NOMO-1 treated with dmso at 0.1 percent for 144 hours (cell line): ENCODE measurements around the gene TGIF2.
A peak's percentile ranks its signal among the peaks of the same experiment; 100 is the strongest.

Source experiments
- DNase-seq: peaks from one replicate; lab custom pipeline; 2025; ENCODE audit not compliant: unreplicated experiment; lab: John Stamatoyannopoulos, UW

TGIF2 gene

DNA sequence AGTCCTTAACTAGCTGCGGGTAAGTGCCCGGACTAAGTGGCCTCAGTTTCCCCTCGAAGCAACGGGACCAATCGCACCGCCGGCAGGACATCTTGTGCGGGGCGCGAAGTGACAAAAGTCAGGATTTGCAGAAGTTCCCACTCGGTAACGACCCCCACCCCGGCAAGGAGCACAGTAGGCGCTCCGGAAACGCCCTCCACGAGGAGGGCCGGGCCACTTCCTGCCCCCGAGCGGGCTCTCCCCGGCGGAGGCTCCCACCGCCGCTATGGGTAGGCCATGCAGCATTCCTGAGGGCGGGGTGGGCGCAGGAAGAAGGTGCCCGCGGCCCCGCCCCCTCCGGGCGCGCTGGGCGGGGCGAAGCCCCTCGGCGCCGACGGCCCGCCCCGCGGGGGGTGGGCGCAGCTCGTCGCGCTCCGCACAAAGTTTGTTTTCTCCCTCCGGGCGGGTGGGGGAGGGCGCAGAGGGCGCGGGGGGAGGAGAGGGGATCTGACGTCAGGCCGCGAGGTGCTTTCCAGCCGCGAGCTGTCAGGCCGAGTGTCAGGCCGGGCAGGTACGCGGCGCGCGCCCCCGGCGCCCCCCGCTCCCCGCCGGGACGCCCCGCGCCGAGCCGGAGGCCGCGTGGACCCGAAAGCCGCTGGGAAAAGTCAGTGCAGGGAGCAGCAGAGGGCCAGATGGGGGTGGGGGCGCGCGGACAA, at the start of gene TGIF2:
Gene TGIF2, plus strand, starts transcription at position 495 of the 695 bp plus-strand sequence. CDS start 5,178 bp downstream, outside the sequence.
- DNase-seq: peak; percentile 68

DNA sequence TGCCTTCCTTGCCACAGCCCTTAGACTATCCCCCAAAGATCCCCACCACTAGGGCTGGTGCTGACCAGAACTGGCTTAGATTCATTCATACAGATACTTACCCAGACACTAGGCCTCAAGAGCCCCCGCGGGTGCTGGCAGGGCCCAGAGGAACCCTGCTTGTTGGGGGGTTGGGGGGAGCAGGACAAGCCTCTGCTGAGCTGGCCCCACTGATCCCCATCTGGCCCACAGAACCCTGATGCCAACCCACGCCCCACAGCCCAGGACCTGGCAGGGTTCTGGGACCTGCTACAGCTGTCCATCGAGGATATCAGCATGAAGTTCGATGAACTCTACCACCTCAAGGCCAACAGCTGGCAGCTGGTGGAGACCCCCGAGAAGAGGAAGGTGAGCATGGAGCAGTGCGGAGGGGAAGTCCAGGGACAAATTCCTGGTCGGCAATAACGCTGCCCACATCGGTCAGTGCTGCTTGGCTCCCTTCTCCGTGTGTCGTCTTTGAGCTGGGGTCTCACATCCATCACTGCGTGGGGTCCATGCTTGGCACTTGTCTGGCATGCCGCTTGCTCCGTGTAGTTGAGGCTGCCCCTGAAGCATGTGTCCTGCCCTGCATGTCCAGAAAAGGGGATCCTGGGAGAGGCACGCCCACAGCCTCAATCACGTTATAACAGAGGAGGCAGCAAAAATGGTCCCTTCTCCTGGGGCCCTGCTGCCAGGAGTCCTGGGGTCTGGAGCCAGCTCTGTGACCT, 47.6 kb upstream of the TGIF2 start:
- no peak for DNase-seq

DNA sequence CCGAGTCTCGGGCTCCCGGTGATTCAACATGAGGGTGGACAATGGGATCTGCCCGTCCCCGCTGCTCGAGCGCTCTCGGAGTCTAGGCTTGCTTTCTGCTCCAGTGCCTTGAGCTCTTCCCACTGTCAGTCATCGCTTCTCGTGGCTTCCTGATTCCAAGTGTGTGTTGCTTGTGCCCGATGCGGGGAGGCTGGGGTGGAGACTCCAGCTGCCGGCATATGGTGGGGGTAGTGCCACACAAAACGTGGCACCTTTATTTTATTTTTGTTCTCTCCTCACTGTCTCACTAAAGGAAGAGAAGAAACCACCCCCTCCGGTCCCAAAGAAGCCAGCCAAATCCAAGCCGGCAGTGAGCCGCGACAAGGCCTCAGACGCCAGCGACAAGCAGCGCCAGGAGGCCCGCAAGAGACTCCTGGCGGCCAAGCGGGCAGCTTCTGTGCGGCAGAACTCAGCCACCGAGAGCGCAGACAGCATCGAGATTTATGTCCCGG, 46.8 kb upstream of the TGIF2 start:
- no peak for DNase-seq

DNA sequence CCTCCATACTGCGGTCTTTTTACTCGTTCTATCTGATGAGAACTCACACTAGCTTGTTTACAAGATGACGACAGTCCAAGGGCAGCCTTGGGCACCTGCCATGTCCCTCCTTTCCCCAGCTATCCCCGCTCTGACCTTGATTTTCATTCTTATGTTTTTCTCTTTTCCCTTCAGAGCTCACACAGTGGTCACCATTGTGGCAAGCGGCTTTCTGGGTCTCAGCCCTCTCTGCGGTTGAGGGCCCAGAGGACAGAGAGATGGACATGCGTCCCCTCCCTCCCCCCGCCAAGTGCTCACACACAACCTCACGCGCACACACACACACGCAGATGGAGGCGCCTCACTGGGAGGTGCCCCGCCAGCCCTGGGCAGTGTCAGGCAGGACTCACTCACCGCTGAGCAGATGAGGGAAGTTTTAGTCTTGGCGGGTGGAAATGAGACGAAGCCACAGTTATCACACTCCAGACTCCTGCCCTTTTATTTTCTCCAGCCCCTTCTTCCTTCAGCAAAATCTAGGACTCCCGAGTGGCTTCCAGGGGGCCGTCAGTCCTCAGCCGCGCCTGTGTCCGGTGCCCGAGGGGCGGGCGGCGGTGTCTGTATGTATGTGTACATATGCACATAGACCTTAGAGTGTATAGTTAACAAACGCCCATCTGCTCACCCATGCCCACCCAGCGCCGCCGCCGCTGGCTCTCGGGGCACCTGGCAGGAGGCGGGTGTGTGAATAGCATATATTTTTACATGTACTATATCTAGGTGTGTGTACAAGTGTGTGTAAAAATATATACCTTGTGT, 45.9 kb upstream of the TGIF2 start:
- no peak for DNase-seq

DNA sequence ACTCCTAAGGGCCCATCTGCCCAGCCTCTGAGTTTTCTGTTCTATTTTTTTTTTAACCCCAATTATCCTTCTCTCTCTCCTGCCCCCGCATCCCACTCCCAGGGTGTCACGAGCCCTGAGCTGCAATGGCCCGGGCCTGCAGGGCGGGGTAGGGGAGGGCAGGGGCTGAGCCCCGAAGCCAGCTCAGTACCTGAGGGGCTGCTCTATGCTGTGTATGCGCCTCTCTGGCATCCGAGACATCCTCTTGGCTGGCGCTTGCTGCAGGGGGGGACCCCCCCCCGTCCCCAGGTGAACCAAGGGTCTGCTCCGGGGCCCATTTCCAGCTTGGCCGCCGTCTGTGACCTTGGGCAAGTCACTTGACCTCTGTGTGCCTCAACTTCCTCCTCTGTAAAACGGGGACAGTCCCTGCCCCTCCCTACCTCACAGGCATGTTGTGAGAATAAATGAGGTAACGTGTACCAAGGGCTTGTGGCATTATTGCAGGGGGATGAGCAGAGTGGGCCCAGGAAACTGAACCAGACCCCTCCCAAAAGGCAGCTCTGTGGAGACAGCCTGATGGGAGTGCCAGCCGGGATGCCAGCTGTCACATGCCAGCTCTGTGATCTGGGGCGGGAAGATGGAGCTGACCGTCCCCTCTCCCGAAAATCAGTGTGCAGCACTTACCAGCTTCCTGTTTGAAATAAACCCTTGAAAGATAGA, 45.1 kb upstream of the TGIF2 start:
- DNase-seq: no peak

DNA sequence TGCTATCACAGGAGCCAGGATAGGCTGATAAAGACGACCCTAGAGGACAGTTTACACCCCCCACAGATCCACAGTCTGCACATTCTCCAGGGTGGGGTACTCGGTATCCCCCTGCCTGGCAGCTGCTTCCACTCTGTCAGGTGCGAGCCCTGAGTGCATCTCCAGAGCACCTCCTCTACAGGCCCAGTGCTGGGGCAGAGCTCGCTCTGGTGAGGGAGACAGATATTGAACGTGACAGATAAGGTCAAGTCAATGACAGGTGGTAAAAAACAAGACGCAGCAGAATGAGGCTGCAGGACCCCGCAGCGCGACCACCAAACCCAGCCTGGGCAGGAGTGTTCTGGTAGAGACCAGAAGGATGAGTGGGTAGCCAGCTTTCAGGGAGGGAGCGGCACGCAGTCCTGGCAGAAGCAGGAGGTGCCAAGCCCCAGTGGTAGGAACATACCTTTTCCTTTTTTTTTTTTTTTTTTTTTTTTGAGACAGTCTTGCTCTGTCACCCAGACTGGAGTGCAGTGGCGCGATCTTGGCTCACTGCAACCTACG, 44.5 kb upstream of the TGIF2 start:
- no peak for DNase-seq

DNA sequence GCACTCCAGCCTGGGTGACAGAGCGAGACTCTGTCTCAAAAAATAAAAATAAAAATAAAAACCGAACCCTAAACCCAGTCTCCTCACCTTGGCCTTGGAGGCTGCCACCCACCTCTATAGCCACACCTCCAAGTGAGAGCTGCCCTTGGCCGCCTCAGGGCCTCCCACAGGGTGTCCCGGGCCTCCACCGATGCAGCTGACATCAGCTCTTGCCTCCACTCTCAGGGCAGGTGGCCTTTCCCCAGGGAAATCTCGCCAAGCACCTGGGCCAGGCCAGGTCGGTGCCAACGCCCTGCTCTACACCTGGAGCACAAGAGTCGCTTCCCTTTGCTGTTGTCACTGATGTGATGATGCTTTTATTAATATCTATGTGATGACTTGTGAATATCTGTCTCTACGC, 41.0 kb upstream of the TGIF2 start:
- no peak for DNase-seq

DNA sequence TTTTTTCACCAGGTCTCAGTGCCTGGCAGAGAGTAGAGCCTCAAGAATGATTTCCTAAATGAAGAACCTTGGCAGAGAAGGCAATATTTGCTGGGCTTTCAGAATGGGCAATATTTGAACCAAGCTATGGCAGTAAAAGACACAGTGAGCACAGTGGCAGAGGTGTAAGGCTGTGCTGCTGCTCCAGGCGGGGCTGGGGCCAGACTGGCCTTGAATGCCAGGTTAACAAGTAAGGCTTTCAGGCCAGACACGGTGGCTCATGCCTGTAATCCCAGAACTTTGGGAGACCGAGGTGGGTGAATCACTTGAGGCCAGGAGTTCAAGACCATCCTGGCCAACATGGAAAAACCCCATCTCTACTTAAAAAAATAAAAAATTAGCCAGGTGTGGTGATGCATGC, 40.6 kb upstream of the TGIF2 start:
- DNase-seq: no peak

DNA sequence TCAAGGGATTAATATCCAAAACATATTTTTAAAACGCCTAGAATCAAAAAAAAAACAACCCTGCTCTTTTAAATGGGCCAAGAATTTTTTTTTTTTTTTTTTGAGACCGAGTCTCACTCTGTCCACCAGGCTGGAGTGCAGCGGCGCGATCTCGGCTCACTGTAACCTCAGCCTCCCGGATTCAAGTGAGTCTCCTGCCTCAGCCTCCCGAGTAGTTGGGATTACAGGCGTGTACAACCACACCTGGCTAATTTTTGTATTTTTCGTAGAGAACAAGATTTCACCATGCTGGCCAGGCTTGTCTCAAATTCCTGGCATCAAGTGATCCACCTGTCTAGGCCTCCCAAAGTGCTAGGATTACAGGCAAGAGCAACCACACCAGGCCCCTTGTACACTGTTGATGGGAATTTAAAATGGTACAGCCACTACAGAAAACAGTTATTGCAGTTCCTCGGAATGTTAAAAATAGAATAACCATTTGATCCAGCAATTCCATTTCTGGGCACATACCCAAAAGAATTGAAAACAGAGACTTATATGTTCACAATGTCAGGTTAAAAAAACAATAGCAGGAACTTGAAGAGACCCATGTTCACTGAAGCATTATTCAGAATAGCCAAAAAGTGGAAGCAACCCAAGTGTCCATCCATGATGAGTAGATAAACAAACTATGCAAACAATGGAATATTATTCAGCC, 35.2 kb upstream of the TGIF2 start:
- DNase-seq: no peak

DNA sequence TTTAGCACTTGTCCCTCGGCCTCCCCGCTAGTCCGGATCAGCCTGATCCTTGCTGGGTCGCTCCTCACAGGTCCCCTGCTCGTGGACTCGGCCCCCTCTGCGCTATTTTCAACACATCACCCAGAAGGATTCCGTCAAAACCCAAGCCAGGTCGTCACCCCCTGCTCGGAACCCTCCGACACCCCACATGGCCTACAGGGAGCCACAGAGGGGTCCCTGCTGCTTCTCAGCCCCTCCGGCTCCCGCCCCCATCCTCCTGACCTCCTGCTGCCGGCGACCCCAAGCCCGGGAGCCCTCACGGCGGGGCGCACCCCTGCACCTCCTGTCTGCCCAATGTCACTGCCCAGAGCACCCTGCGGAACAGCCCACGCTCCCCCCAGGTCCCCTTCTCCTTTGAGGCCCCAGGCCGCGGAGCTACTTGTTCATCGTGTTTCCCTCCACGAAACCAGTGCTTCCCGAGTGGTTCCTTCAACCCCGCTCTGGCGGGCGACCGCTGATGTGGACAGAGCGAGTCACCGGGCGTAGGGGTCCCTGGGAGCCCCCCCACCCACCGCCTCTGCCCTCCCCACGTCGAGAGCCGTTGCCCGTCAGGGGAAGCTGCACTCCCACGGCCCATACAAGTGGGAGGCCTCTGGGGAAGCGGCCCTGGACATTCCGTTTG, 32.7 kb upstream of the TGIF2 start:
- DNase-seq: no peak

DNA sequence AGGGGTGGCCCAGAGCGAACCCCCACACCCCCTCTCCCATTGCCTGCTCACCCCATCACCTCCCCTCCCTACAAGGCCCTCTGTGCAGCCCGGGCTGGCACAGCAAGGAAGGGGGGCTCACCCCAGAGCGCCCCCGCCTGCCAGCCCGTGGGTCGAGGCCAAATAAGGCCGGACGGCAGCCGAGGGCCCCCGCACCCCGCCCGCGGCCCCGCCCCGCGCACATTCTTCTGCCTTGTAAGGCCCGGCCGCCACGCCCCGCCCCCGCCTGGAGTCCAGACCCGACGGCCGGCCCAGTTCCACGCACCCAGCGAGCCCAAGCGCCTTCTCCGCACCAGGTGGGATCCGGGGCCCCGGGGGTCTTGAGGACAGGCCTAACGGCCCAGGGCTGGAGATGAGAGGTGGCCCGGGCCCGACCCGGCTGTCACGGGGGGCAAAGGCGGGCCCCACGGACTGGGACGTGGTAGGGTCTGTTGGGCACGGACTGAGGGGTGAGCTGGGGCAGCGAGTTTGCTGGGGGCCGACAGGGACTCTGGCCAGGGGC, 32.1 kb upstream of the TGIF2 start, which contains the start of gene MYL9:
Gene MYL9, plus strand, starts transcription at position 293 of the 541 bp plus-strand sequence. CDS start 3,366 bp downstream, outside the sequence.
- DNase-seq: no peak

DNA sequence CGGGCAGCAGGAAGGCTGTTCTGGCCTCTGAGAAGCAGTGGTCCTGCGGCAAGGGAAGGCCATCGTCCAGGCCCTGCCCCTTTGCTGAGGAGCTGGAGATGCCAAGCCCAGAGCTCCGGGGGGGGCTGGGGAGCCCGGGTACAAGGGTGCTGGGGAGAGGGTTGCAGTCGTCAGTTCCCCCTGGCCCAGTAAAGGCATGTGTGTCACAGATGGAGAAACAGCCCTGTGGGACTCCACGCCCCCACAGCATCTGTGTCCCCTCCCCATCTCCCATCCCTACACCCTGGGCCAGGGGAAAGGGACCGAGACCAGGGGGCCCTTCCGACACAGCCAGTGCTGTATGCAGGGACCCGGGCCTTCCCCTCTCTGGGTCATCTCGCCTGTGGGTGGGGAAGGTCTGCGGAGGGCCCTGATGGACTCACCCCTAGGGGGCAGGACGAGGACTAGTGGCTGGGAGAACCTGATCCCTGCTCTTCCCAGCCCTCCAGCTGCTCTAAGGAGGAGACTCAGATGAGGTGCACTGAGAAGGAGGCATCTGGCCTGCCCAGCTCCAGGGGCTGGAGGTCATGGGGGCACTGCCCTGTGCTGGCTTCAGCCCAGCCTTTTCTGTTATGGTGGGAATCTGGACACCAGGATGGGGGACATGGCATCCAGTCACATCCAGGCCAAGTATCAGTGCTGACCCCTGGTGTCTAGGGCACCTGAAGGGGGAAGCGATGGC, 31.5 kb upstream of the TGIF2 start:
- DNase-seq: no peak

DNA sequence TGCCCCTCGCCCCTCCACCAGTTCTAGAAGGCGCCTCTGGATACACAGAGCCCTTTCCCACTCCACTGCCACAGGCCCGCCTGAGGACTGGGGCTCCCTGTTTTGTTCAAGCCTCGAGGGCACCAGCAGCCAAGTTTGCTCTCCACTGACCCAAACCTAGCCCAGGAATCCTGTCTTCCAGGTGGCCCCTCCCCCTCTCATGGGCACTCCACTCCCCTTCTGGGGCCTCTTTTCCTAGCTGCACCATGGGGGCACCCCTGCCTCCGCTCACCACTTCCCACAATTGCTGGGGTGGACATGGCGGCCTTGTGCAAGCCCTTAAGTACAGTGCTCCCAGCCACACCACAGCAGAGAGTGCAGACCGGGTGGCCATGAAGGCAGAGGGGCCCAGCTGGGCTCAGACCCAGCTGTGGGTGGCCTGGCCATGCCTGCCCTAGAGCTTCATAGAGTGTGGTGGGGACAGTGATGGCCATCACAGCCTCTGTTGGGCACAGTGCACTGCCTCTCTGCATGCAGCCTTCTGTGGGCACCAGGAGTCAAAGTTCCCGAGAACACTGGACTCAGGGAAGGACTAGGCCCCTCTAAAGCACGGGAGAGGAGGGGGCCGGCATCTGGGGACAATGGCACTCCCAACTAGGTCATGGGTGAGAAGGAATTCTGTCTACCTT, 30.7 kb upstream of the TGIF2 start:
- no peak for DNase-seq

DNA sequence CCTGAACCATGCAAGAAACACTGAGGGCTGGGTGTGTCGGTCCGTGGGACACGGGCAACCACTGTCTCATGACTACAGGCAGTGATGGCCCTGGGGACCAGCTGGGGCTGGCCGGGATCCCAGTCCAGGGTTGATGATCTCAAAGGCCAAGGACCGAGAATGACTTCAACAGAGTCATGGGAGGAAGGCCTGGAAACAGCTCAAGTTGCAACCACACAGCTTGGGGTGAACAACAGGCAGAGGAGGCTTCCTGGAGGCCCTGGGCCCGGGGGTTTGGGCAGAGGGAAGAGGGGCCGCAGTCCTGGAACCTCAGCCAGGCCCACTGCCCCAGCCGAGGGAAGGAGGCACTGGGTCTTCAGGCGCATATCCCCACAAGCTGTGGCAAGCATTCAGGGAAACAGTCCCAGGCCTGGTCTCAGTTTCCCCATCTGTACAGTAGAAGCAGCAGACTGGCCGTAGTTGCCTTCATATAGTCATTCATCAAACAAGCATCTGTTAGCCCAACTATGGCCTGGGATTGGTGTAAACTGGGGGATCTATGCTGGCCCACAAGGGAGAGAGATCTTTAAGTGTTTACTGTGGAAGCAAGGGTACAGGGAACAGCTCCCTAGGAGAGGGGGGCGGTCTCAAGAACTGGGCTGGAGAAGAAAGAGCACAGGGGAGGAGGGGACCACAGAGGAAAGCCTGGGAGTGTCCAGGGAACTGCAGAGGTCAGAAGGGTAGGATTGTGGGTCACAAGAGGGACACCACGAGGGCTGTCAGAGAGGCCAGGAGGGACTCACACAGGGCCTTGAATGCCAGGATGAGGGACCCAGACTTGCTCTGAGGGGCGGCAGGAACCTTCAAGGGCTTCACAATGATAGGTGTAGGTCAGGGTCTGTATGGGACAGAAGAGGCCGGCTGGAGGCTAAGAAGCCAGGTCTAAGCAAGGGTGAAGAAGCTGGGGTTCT, 29.9 kb upstream of the TGIF2 start:
- DNase-seq: no peak

DNA sequence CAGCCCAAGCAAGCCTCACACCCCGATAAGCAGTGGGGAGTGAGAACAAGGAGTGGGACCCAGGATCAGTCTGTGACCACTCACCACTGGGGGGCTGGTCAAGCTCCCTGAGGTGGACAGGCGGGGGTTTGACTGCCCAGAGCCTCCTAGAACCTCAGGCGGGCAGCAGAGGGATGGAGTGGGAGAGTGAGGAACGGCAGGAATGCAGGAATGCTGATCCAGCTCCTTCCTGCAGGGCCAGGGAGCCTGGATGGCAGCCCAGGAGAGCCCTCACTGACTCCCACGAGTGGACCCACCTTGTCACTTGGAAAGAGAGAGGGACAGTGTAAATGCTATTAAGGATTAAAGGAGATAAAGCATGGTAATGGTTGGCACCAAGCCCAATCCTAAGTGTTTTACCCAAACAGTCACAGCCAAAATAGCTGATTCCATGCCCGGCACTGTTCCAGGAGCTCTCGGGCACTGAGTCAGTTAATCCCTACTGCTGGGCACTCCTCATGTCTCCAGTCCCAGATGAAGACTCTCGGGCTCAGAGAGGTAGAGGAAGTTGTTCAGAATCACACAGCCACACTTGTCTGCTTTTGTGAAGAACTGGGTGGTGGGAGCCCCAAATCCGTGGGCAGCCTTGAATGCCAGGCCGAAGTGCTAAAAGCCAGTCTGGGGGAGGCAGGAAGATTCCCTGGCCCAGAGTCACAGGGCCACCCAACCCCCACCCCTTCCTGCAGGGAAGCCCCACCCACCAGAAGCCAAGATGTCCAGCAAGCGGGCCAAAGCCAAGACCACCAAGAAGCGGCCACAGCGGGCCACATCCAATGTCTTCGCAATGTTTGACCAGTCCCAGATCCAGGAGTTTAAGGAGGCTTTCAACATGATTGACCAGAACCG, 29.0 kb upstream of the TGIF2 start:
- no peak for DNase-seq
